Measurements from ENCODE around the gene ANKRD12. TPM values are rescaled to one million over a fixed set of nuclear protein-coding genes. Genes with fewer than 3 reads are reported as not detected.

Gene ANKRD12
- total and polyA plus RNA-seq, 2 of the 4 experiments (the other 2 are of a cell fraction) = 2.6 to 12.9 TPM

DNA sequence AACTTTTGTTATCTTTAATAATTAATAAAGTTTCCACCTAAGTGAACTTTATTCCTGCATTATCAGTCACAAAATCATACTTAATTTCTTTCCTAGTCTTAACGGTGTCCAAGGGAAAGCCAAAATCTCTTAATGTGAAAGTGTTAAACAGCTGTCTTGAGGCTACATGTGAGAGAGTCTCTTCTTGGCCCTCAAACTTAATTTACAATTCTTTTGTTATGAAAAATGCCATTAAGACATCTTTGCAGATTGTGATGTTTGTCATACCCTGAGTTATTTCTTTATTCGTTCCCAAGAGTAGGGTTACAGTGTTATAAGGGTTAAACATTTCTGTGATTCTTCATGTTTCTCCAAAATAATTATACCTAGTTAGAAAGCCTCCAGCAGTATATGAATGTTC, 64.6 kb downstream of the ANKRD12 start:
- no peak overlapping the region for H4K8ac ChIP-seq (ENCODE audit: low read depth in 2 of 2, low read length in 2 of 2)
- no peaks in the 10 kb centered on the region for H3K27me3 ChIP-seq (ENCODE audit: control insufficient read depth, insufficient read depth, low read length)
- dilution Hi-C loops (cut with HindIII; ENCODE audit: low sequenced_read_pairs, unreplicated experiment) = no loop called here
- ChIA-PET CTCF (no interaction called here), POLR2A (ENCODE audit: unreplicated experiment) (no interaction called here)
- ATAC-seq (ENCODE audit: low read depth) (no peak), DNase-seq (no peak)
- no peak overlapping the region for H3K9ac ChIP-seq (ENCODE audit: low read depth, low read length)
- H3K14ac ChIP-seq (replicated peaks; ENCODE audit: low read depth, low read length) = no peak overlapping the region
- peaks cover 2% of the 10 kb centered on the region for H3K9me1 ChIP-seq (ENCODE audit: insufficient read depth, low read length)
- no peaks in the 10 kb centered on the region; the same call in 1 of the 2 replicates for H3K4me1 ChIP-seq (ENCODE audit: control insufficient read depth, insufficient read depth, low read length)
- H3K4ac ChIP-seq (ENCODE audit: low read depth, low read length) = no peak overlapping the region
- H3K36me3 ChIP-seq (ENCODE audit: control insufficient read depth, insufficient read depth, low read length) = peaks cover 11% of the 10 kb centered on the region
- intact Hi-C loops (cut with micrococcal nuclease) = no loop called here
- WGBS, 2 experiments (ENCODE audit: extremely low coverage in 2 of 2, insufficient read length in 1 of 2) = no CpG with 5 or more reads among the region's 2 CpGs
- TF ChIP-seq MAZ (IDR thresholded peaks at IDR 0.05; ENCODE audit: borderline replicate concordance, low read depth, low read length) (no peak), RFX5 (IDR thresholded peaks at IDR 0.05; ENCODE audit: low read depth, low read length) (no peak)
- in situ Hi-C loops (cut with MboI; ENCODE audit: low sequenced_read_pairs) = no loop called here
- no peak overlapping the region for H3K4me2 ChIP-seq (ENCODE audit: low read depth, low read length)
- no peak overlapping the region for H2BK120ac ChIP-seq (ENCODE audit: low read depth, low read length)
- no peak overlapping the region for H2AK5ac ChIP-seq (ENCODE audit: low read depth, low read length)
- H4K5ac ChIP-seq (ENCODE audit: low read depth, low read length) = no peak overlapping the region
- BruUV-seq (replicated peaks) = no TSS peak
- H3K4me3 ChIP-seq (ENCODE audit: insufficient read depth, low read depth, low read length) = no peak overlapping the region
- H3K18ac ChIP-seq (ENCODE audit: low read depth, low read length) = no peak overlapping the region
- H3K9me3 ChIP-seq (ENCODE audit: control insufficient read depth, insufficient read depth, low read length) = no peaks in the 10 kb centered on the region
- H2AFZ ChIP-seq (replicated peaks; ENCODE audit: low read length, poor library complexity) = no peak overlapping the region
- no peak overlapping the region for H3K23ac ChIP-seq (ENCODE audit: low read depth, low read length)
- H3K79me1 ChIP-seq (ENCODE audit: low read depth in 1 of 2, low read length in 2 of 2) = peaks cover 9 to 24% of the 10 kb centered on the region in 2 experiments; a peak in 3 of 4 replicates
- no peaks in the 10 kb centered on the region for H4K20me1 ChIP-seq (ENCODE audit: insufficient read depth, low read length)
- no peak overlapping the region for H2BK5ac ChIP-seq (ENCODE audit: low read depth, low read length, poor library complexity, severe bottlenecking)
- no peak overlapping the region for H4K91ac ChIP-seq (ENCODE audit: insufficient read depth, low read depth, low read length)
- H2BK15ac ChIP-seq (ENCODE audit: low read depth, low read length) = no peak overlapping the region
- H2BK20ac ChIP-seq (ENCODE audit: low read depth, low read length) = no peak overlapping the region
- no peak overlapping the region for H3K27ac ChIP-seq (ENCODE audit: insufficient read depth, low read length)
- no peak overlapping the region for H3K56ac ChIP-seq (ENCODE audit: extremely low read depth, insufficient read depth, low read length)
- no peak overlapping the region for H2AK9ac ChIP-seq (replicated peaks; ENCODE audit: low read depth, low read length, poor library complexity)
